PC-3 (cell line): Measurements from ENCODE around the gene CCDC144A. TPM values are rescaled to one million over a fixed set of nuclear protein-coding genes. Genes with fewer than 3 reads are reported as not detected.
"Not testable (repeated sequence)": the region's sequence is repeated elsewhere in the genome, so short reads cannot be mapped to it uniquely, and the experiment has no call there.

Source experiments
- ATAC-seq: fragments of 200-7000 bp; cut with Tn5 transposase; 2 replicates; pipeline ENCODE4 v1.9.1; 2020; ENCODE audit warnings: mild to moderate bottlenecking, moderate library complexity
- BruUV-seq: library from RNA; stranded (reverse); fragments of 400-500 nt; replicated peaks from 2 replicates; lab custom pipeline; 2021; lab: Mats Ljungman, UMichigan
- CTCF ChIA-PET: fragments of 300-600 bp; sonication (Branson Sonifier 250); formaldehyde crosslinking; loops from one replicate; lab custom pipeline; 2022; ENCODE audit warnings: antibody characterized with exemption; lab: Charles Lee
- POLR2A ChIA-PET: fragments of 300-600 bp; sonication (Branson Sonifier 250); formaldehyde crosslinking; loops from one replicate; lab custom pipeline; 2022; ENCODE audit warnings: antibody characterized with exemption; ENCODE audit not compliant: unreplicated experiment; lab: Charles Lee
- DNase-seq: peaks from one replicate; pipeline ENCODE4 v3.0.0-alpha.2; 2015
- H2AFZ ChIP-seq: fragments of 300-600 bp; sonication (generic); 2 replicates; pipeline ENCODE4 v1.6.0; 2016; ENCODE audit warnings: antibody characterized with exemption, low read length
- H3F3A ChIP-seq: fragments of 300-600 bp; sonication (generic); one replicate; pipeline ENCODE4 v1.6.0; 2017; ENCODE audit warnings: antibody characterized with exemption, low read length, control low read depth, mild to moderate bottlenecking; ENCODE audit not compliant: unreplicated experiment
- H3K27ac ChIP-seq: fragments of 300-600 bp; sonication (generic); 2 replicates; pipeline ENCODE4 v1.5.1; 2016; ENCODE audit warnings: mild to moderate bottlenecking, low read length
- H3K27me3 ChIP-seq: fragments of 300-600 bp; sonication (generic); 2 replicates; pipeline ENCODE4 v1.6.1; 2016; ENCODE audit warnings: low read length, mixed read lengths
- H3K36me3 ChIP-seq: fragments of 300-600 bp; sonication (generic); 2 replicates; pipeline ENCODE4 v1.6.1; 2016; ENCODE audit warnings: low read depth, mixed run types, low read length, mixed read lengths
- H3K4me1 ChIP-seq: fragments of 300-600 bp; sonication (generic); 2 replicates; pipeline ENCODE4 v1.5.1; 2016; ENCODE audit warnings: low read length; ENCODE audit not compliant: insufficient read depth
- H3K4me2 ChIP-seq: fragments of 300-600 bp; sonication (generic); 2 replicates; pipeline ENCODE4 v1.6.0; 2016; ENCODE audit warnings: low read length
- H3K4me3 ChIP-seq: fragments of 300-600 bp; sonication (generic); 2 replicates; pipeline ENCODE4 v1.5.1; 2016; ENCODE audit warnings: mild to moderate bottlenecking, low read length, mixed read lengths
- H3K79me2 ChIP-seq: fragments of 300-600 bp; sonication (generic); 2 replicates; pipeline ENCODE4 v1.6.1; 2017; ENCODE audit warnings: low read length, mixed read lengths
- H3K9ac ChIP-seq: fragments of 300-600 bp; sonication (generic); 2 replicates; pipeline ENCODE4 v1.6.0; 2016; ENCODE audit warnings: mild to moderate bottlenecking, low read length
- H3K9me2 ChIP-seq: fragments of 300-600 bp; sonication (generic); replicated peaks from 2 replicates; pipeline ENCODE4 v1.6.1; 2016; ENCODE audit warnings: mixed run types, low read length, mixed read lengths
- H3K9me3 ChIP-seq: fragments of 300-600 bp; sonication (generic); 2 replicates; pipeline ENCODE4 v1.6.1; 2016; ENCODE audit warnings: low read length, mixed read lengths
- H4K20me1 ChIP-seq: fragments of 300-600 bp; sonication (generic); 2 replicates; pipeline ENCODE4 v1.6.1; 2016; ENCODE audit warnings: low read length, mixed read lengths
- CTCF ChIP-seq: fragments of 300-600 bp; sonication (generic); conservative IDR thresholded peaks from 2 replicates; pipeline ENCODE4 v1.5.1; 2017; ENCODE audit warnings: antibody characterized with exemption, low read depth, mild to moderate bottlenecking, low read length
- EZH2 ChIP-seq: fragments of 300-600 bp; sonication (generic); IDR thresholded peaks from one replicate; pipeline ENCODE4 v1.6.1; 2017; ENCODE audit warnings: antibody characterized with exemption, mild to moderate bottlenecking, low read length; ENCODE audit not compliant: unreplicated experiment
- EZH2phosphoT487 ChIP-seq: fragments of 300-600 bp; sonication (generic); IDR thresholded peaks from 2 replicates; pipeline ENCODE4 v1.6.1; 2018; ENCODE audit warnings: mild to moderate bottlenecking, antibody characterized with exemption, low read length, borderline replicate concordance
- intact Hi-C: fragments of 100-400 bp; cut with micrococcal nuclease; formaldehyde crosslinking; loops from 2 replicates; pipeline ENCODE4 v1.9.0; 2023
- total RNA-seq: library from RNA; depleted of rRNA; stranded (reverse); fragments of >200 nt; gene quantifications from 2 replicates; pipeline ENCODE4 v1.2.3, GENCODE V29; 2014

Gene CCDC144A
- total RNA-seq, 1 experiment from 2014 or later = 0.15 TPM

GRCh38 chr17:16676676-16677268 is 13.3 kb upstream of the CCDC144A start:
- intact Hi-C loops = no loop called here
- H3K4me2 ChIP-seq = no peak overlapping the region
- no peaks in the 10 kb centered on the region for H3K4me1 ChIP-seq
- H3K27ac ChIP-seq = no peak overlapping the region
- H3K27me3 ChIP-seq = no peaks in the 10 kb centered on the region
- BruUV-seq = no TSS peak
- H3F3A ChIP-seq = no peaks in the 10 kb centered on the region
- ATAC-seq = no peak
- CTCF ChIA-PET = no interaction called here
- no peaks in the 10 kb centered on the region for H3K9me2 ChIP-seq
- H3K36me3 ChIP-seq = no peaks in the 10 kb centered on the region
- H3K79me2 ChIP-seq = no peaks in the 10 kb centered on the region
- DNase-seq = no peak
- H3K4me3 ChIP-seq = no peak overlapping the region
- POLR2A ChIA-PET = no interaction called here
- H3K9me3 ChIP-seq = no peaks in the 10 kb centered on the region
- no peak overlapping the region for H3K9ac ChIP-seq
- H4K20me1 ChIP-seq = no peaks in the 10 kb centered on the region
- TF ChIP-seq EZH2phosphoT487 (no peak), CTCF (no peak), EZH2 (no peak)
- no peak overlapping the region for H2AFZ ChIP-seq

DNA sequence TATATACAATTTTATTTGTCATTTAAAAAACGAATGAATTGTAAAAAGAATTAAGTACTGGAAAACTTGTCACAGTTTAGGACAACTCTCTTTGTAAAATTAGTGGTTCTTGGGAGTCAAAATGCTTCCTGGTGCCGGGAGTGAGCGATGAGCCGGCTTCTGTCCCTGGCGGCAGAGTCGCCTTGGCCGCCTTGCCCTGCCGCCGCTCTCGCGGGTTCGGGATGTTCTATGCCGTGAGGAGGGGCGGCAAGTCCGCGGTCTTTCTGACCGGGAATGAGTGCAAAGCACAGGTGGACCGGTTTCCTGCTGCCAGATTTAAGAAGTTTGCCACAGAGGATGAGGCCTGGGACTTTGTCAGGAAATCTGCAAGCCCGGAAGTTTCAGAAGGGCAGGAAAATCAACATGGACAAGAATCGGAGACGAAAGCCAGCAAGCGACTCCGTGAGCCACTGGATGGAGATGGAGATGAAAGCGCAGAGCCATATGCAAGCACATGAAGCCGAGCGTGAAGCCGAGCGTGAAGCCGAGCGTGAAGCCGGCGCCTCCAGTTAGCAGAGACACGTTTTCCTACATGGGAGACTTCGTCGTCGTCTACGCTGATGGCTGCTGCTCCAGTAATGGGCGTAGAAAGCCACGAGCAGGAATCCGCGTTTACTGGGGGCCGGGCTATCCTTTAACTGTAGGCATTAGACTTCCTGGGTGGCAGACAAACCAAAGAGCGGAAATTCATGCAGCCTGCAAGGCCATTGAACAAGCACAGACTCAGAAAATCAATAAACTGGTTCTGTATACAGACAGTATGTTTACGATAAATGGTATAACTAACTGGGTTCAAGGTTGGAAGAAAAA is 6.5 kb upstream of the CCDC144A start:
- POLR2A ChIA-PET, H3F3A ChIP-seq, intact Hi-C loops, H3K4me2 ChIP-seq, H3K4me1 ChIP-seq, H3K36me3 ChIP-seq, H3K27ac ChIP-seq, BruUV-seq, H3K9ac ChIP-seq, ATAC-seq, H3K9me3 ChIP-seq, CTCF ChIA-PET, H3K9me2 ChIP-seq, H2AFZ ChIP-seq, H3K4me3 ChIP-seq, H3K27me3 ChIP-seq, H4K20me1 ChIP-seq, H3K79me2 ChIP-seq, DNase-seq: not testable (repeated sequence)

GRCh38 chr17:16686019-16686418 is 4.0 kb upstream of the CCDC144A start:
- H3K4me3 ChIP-seq, intact Hi-C loops, H4K20me1 ChIP-seq, H3K9ac ChIP-seq, CTCF ChIA-PET, H3K4me2 ChIP-seq, ATAC-seq, H3K4me1 ChIP-seq, H3K27me3 ChIP-seq, POLR2A ChIA-PET, DNase-seq, H3K9me3 ChIP-seq, H3F3A ChIP-seq, BruUV-seq, H3K9me2 ChIP-seq, H3K36me3 ChIP-seq, H2AFZ ChIP-seq, H3K27ac ChIP-seq, H3K79me2 ChIP-seq: not testable (repeated sequence)

- H3K36me3 ChIP-seq, H3K4me2 ChIP-seq, BruUV-seq, H3K9me3 ChIP-seq, H3K4me3 ChIP-seq, intact Hi-C loops, DNase-seq, H3K9me2 ChIP-seq, H3K27ac ChIP-seq, H3F3A ChIP-seq, CTCF ChIA-PET, H3K9ac ChIP-seq, POLR2A ChIA-PET, ATAC-seq, H4K20me1 ChIP-seq, H3K79me2 ChIP-seq, H2AFZ ChIP-seq, H3K4me1 ChIP-seq, H3K27me3 ChIP-seq: not testable (repeated sequence)
These were observed 2.9 kb upstream of the CCDC144A start for GRCh38 chr17:16687151-16687550.

DNA sequence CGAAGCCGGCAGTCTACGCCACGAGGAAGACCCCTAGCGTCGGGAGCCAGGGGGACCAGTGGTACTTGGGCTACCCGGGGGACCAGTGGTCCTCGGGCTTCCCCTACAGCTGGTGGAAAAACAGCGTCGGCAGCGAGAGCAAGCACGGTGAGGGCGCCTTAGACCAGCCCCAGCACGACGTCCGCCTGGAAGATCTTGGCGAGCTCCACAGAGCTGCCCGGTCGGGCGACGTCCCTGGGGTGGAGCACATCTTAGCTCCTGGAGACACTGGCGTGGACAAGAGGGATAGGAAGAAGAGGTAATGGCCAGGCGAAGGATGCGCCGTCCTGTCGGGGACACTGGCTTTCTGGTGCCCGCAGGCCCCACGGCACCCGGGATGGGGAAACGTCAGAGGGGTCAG is 406 bp downstream of the CCDC144A start:
- intact Hi-C loops, H3K9ac ChIP-seq, H3K36me3 ChIP-seq, ATAC-seq, DNase-seq, H3K27me3 ChIP-seq, H3K4me1 ChIP-seq, H4K20me1 ChIP-seq, H3K4me3 ChIP-seq, CTCF ChIA-PET, H3K9me3 ChIP-seq, H3F3A ChIP-seq, BruUV-seq, H2AFZ ChIP-seq, H3K4me2 ChIP-seq, H3K27ac ChIP-seq, H3K9me2 ChIP-seq, H3K79me2 ChIP-seq, POLR2A ChIA-PET: not testable (repeated sequence)
